ENCODE measurements around the gene ANKK1. TPM values are rescaled to one million over a fixed set of nuclear protein-coding genes. Genes with fewer than 3 reads are reported as not detected.
A peak's percentile ranks its signal among the peaks of the same experiment; 100 is the strongest.

ANKK1 gene
- total RNA-seq, 4 donors from 2014 or later = 0.17 to 0.83 (median 0.29) TPM; not detected in 1

GRCh38 chr11:113345978-113346377 is 41.6 kb upstream of the ANKK1 start:
- H3K9me3 ChIP-seq = no peaks in the 10 kb centered on the region
- peak; percentile 47 for DNase-seq (ENCODE audit: extremely low spot score)
- intact Hi-C loops (cut with DNase I) = no loop called here
- H3K27ac ChIP-seq (replicated peaks in 1 of 4) = no peak overlapping the region
- no peak for TF ChIP-seq POLR2AphosphoS5 (IDR thresholded peaks at IDR 0.05)
- TF ChIP-seq EP300 (IDR thresholded peaks at IDR 0.05) = no peak
- TF ChIP-seq CTCF (IDR thresholded peaks at IDR 0.05) = no peak
- TF ChIP-seq POLR2A (IDR thresholded peaks at IDR 0.05; ENCODE audit: low read depth) = no peak
- H3K27me3 ChIP-seq = no peaks in the 10 kb centered on the region
- H3K4me3 ChIP-seq = no peak overlapping the region
- 57% methylated on average over 8 of the region's 8 CpGs for WGBS
- H3K4me1 ChIP-seq = no peaks in the 10 kb centered on the region
- H3K36me3 ChIP-seq = peaks cover 25 to 73% (median 50%) of the 10 kb centered on the region in 4 donors

- intact Hi-C loops (cut with DNase I) = no loop called here
- H3K36me3 ChIP-seq = peaks cover 19 to 73% (median 40%) of the 10 kb centered on the region in 4 donors
- WGBS = 92% methylated on average over 3 of the region's 3 CpGs
- H3K27me3 ChIP-seq = no peaks in the 10 kb centered on the region
- H3K27ac ChIP-seq (replicated peaks in 1 of 4) = no peak overlapping the region
- TF ChIP-seq CTCF (IDR thresholded peaks at IDR 0.05) (no peak), EP300 (IDR thresholded peaks at IDR 0.05) (no peak), POLR2A (IDR thresholded peaks at IDR 0.05; ENCODE audit: low read depth) (no peak), POLR2AphosphoS5 (IDR thresholded peaks at IDR 0.05) (no peak)
- H3K4me1 ChIP-seq = no peaks in the 10 kb centered on the region
- no peaks in the 10 kb centered on the region for H3K9me3 ChIP-seq
- H3K4me3 ChIP-seq = no peak overlapping the region
- peak; percentile 85 for DNase-seq (ENCODE audit: extremely low spot score)
Measured at GRCh38 chr11:113349528-113349927, 38.1 kb upstream of the ANKK1 start.

- H3K27me3 ChIP-seq = no peaks in the 10 kb centered on the region
- H3K4me3 ChIP-seq = no peak overlapping the region
- intact Hi-C loops (cut with DNase I) = no loop called here
- DNase-seq (ENCODE audit: extremely low spot score) = peak; percentile 85
- H3K9me3 ChIP-seq = peaks cover 0 to 3% (median under 1%) of the 10 kb centered on the region in 4 donors
- no peaks in the 10 kb centered on the region for H3K4me1 ChIP-seq
- TF ChIP-seq CTCF (IDR thresholded peaks at IDR 0.05) (no peak), POLR2AphosphoS5 (IDR thresholded peaks at IDR 0.05) (no peak)
- 88% methylated on average over 10 of the region's 11 CpGs for WGBS
- H3K27ac ChIP-seq (replicated peaks in 1 of 4) = no peak overlapping the region
- peaks cover 18 to 76% (median 42%) of the 10 kb centered on the region in 4 donors for H3K36me3 ChIP-seq
Measured at GRCh38 chr11:113350336-113351067, 37.1 kb upstream of the ANKK1 start.

GRCh38 chr11:113351068-113351450 is 36.5 kb upstream of the ANKK1 start:
- intact Hi-C loops (cut with DNase I) = no loop called here
- DNase-seq (ENCODE audit: extremely low spot score) = no peak
- Histone ChIP-seq H3K9me3 (peaks cover 0 to 9% (median 3%) of the 10 kb centered on the region in 4 donors), H3K4me1 (no peaks in the 10 kb centered on the region), H3K4me3 (no peak overlapping the region), H3K27me3 (no peaks in the 10 kb centered on the region), H3K27ac (replicated peaks in 1 of 4) (no peak overlapping the region), H3K36me3 (peaks cover 18 to 81% (median 44%) of the 10 kb centered on the region in 4 donors)
- WGBS = 48% methylated on average over 3 of the region's 3 CpGs
- TF ChIP-seq POLR2A (IDR thresholded peaks at IDR 0.05; ENCODE audit: low read depth) = no peak
- no peak for TF ChIP-seq EP300 (IDR thresholded peaks at IDR 0.05)
- TF ChIP-seq CTCF (IDR thresholded peaks at IDR 0.05) = no peak
- no peak for TF ChIP-seq POLR2AphosphoS5 (IDR thresholded peaks at IDR 0.05)

Data from esophagus muscularis mucosa (tissue), 4 donors.